Psoas muscle (tissue), 8 donors: ENCODE measurements around the gene RAB40C. TPM values are rescaled to one million over a fixed set of nuclear protein-coding genes. Genes with fewer than 3 reads are reported as not detected.

Source experiments
- ATAC-seq, 4 donors: fragments of 200-7000 bp; cut with Tn5 transposase; one replicate each; pipeline ENCODE4 v1.9.1; 2020; ENCODE audit warnings: moderate library complexity in 3 of 4, mild to moderate bottlenecking in 2 of 4
- DNase-seq, 2 donors: peaks; one replicate each; pipeline ENCODE4 v3.0.0-alpha.2; 2020
- H3K27ac ChIP-seq: fragments of 200-600 bp; one replicate; pipeline ENCODE4 v1.8.0; 2022
- H3K27me3 ChIP-seq, 3 donors: fragments of 200-600 bp in 1 of 3; one replicate each; pipeline versions ENCODE4 v1.6.1 to v1.8.0; 2013 to 2022; ENCODE audit warnings: low read length in 2 of 3, mild to moderate bottlenecking in 2 of 3, moderate library complexity in 1 of 3; ENCODE audit not compliant: insufficient read depth in 3 of 3
- H3K36me3 ChIP-seq, 2 donors: fragments of 200-600 bp in 1 of 2; one replicate each; pipeline versions ENCODE4 v1.6.1 to v1.8.0; 2013 to 2022; ENCODE audit warnings: low read depth in 1 of 2, mild to moderate bottlenecking in 1 of 2, moderate library complexity in 1 of 2; ENCODE audit not compliant: insufficient read depth in 1 of 2
- H3K4me1 ChIP-seq: fragments of 200-600 bp; one replicate; pipeline ENCODE4 v1.8.0; 2022
- H3K4me3 ChIP-seq: fragments of 200-600 bp; one replicate; pipeline ENCODE4 v1.8.0; 2022; ENCODE audit warnings: mild to moderate bottlenecking
- H3K9me3 ChIP-seq: fragments of 200-600 bp; one replicate; pipeline ENCODE4 v1.8.0; 2022
- CTCF ChIP-seq: fragments of 200-600 bp; IDR thresholded peaks from one replicate; pipeline ENCODE4 v1.8.0; 2022; ENCODE audit warnings: antibody characterized with exemption
- WGBS, 3 donors: extraction: QIAGEN DNeasy Blood & Tissue Kit; methylation state at CpG; one replicate each; pipeline versions ENCODE4 v1.1.6 to v1.1.7; 2013; 5-methylcytosine and 5-hydroxymethylcytosine counted together
- intact Hi-C, 2 donors: fragments of 100-400 bp; cut with DNase I; formaldehyde crosslinking; loops; one replicate each; pipeline versions ENCODE4 v1.11.0 to v1.14.2; 2022
- polyA plus RNA-seq, 3 donors: library from polyadenylated mRNA; stranded (reverse); fragments of 200-250 nt; gene quantifications; one replicate each; pipeline ENCODE4 v1.2.3, GENCODE V29; 2013
- total RNA-seq, 4 donors: library from RNA; stranded (reverse); fragmentation: NEBNext Ultra II Directional in 2 of 4; extraction: Animal tissue kit (Norgen Biotek cat#: 25700) in 2 of 4; gene quantifications; one replicate each; pipeline versions ENCODE4 v1.2.1 to v1.2.4, GENCODE V29; 2021 to 2023
- donor health status: healthy with polysubstance abuse.
- donor health status: DM: no; HTN: no; CAD: no; lungs with moderate emphysema.
- donor health status: Bipolar disorder and iron deficiency.
- donor health status: healthy.
- donor health status: DM: yes; HTN: yes; CAD: no.
- donor health status: DM: no; HTN: no; CAD: no.
- donor health status: DM: no; HTN: no; CAD: no.
- donor health status: DM: yes; HTN: yes; CAD: no.

Gene RAB40C
- total and polyA plus RNA-seq, 7 donors, result 12.3 to 20.2 (median 15.7) TPM

GRCh38 chr16:634996-635395 lies 45.1 kb downstream of the RAB40C start:
- no peak for DNase-seq
- no peak for TF ChIP-seq CTCF
- Histone ChIP-seq H3K4me1 (peaks cover 34% of the 10 kb centered on the region), H3K27ac (no peak overlapping the region), H3K36me3 (peaks cover 0 to 13% of the 10 kb centered on the region in 2 donors), H3K27me3 (no peaks in the 10 kb centered on the region), H3K9me3 (no peaks in the 10 kb centered on the region), H3K4me3 (peak overlapping the region; percentile 78)
- intact Hi-C loops, result loop anchor here in 1 of 2 donors (5.0 kb wide), 1 partner anchor 43 kb away; the partner anchor contains the start of gene RAB40C
- 78 to 86% (median 83%) methylated on average over 2 to 7 of the region's 7 CpGs for WGBS, 3 donors
- no peak for ATAC-seq

GRCh38 chr16:635573-636205 lies 45.8 kb downstream of the RAB40C start:
- peak overlapping the region; percentile 90 for H3K27ac ChIP-seq
- ATAC-seq (no peak), DNase-seq (no peak)
- WGBS, 3 donors, result 4 to 10% (median 7%) methylated on average over 43 to 55 of the region's 55 CpGs
- H3K9me3 ChIP-seq, result no peaks in the 10 kb centered on the region
- peaks cover 0 to 13% of the 10 kb centered on the region in 2 donors for H3K36me3 ChIP-seq
- no peaks in the 10 kb centered on the region for H3K27me3 ChIP-seq
- intact Hi-C loops, result no loop called here
- peaks cover 28% of the 10 kb centered on the region for H3K4me1 ChIP-seq
- peak overlapping the region; percentile 78 for H3K4me3 ChIP-seq
- TF ChIP-seq CTCF, result no peak

GRCh38 chr16:636206-637080 lies 46.6 kb downstream of the RAB40C start, which contains the start of gene METTL26:
TSS of gene METTL26 (minus strand) at chr16:636305. CDS start at chr16:636290, 15 bp downstream.
- peak within 1 kb of the TSS; percentile 90 for H3K27ac ChIP-seq
- TF ChIP-seq CTCF, result no peak
- intact Hi-C loops, result no loop called here
- 0 to 1% (median 0%) methylated on average over 80 to 91 of the region's 91 CpGs for WGBS, 3 donors
- no peaks in the 10 kb centered on the region for H3K9me3 ChIP-seq
- H3K4me3 ChIP-seq, result peak within 1 kb of the TSS; percentile 78
- ATAC-seq (peak; percentile 86 to 91 (median 88)), DNase-seq (peak; percentile 97 to 98)
- no peaks in the 10 kb centered on the region for H3K27me3 ChIP-seq
- peaks cover 23% of the 10 kb centered on the region for H3K4me1 ChIP-seq
- H3K36me3 ChIP-seq, result peaks cover 0 to 13% of the 10 kb centered on the region in 2 donors

GRCh38 chr16:637081-638018 lies 47.5 kb downstream of the RAB40C start:
- DNase-seq (peak; percentile 93 to 96), ATAC-seq (peak; percentile 79 to 82 (median 80))
- Histone ChIP-seq H3K27me3 (no peaks in the 10 kb centered on the region), H3K27ac (peak overlapping the region; percentile 90), H3K4me1 (peaks cover 24% of the 10 kb centered on the region), H3K36me3 (peaks cover 0 to 13% of the 10 kb centered on the region in 2 donors), H3K4me3 (peak overlapping the region; percentile 78), H3K9me3 (no peaks in the 10 kb centered on the region)
- intact Hi-C loops, result no loop called here
- TF ChIP-seq CTCF, result no peak
- 15 to 21% (median 15%) methylated on average over 33 to 53 of the region's 53 CpGs for WGBS, 3 donors
